Neutrophil (primary cell): ENCODE data around the gene SYNE3.
A peak's percentile ranks its signal among the peaks of the same experiment; 100 is the strongest.

Experiments used
- H3K27ac ChIP-seq: fragments of 200-600 bp; sonication (generic); 2 replicates; pipeline ENCODE4 v1.5.1; 2016; ENCODE audit warnings: mild to moderate bottlenecking, moderate library complexity
- H3K27me3 ChIP-seq: fragments of 200-600 bp; sonication (generic); 2 replicates; pipeline ENCODE4 v1.6.0; 2016; ENCODE audit warnings: mild to moderate bottlenecking
- H3K36me3 ChIP-seq: fragments of 200-600 bp; sonication (generic); 2 replicates; pipeline ENCODE4 v1.5.1; 2017
- H3K4me1 ChIP-seq, 2 experiments: fragments of 200-600 bp in 1 of 2; sonication (generic) in 1 of 2; 1 replicate in 1 of 2; 2 replicates in 1 of 2; pipeline versions ENCODE4 v1.5.1 to v1.6.1; 2013 to 2016; ENCODE audit warnings: low read depth in 1 of 2, low read length in 1 of 2, mild to moderate bottlenecking in 1 of 2, moderate library complexity in 1 of 2; ENCODE audit not compliant: control insufficient read depth in 1 of 2, insufficient read depth in 1 of 2
- H3K4me3 ChIP-seq, 2 experiments: fragments of 200-600 bp in 1 of 2; sonication (generic) in 1 of 2; 1 replicate in 1 of 2; 2 replicates in 1 of 2; pipeline ENCODE4 v1.5.1; 2013 to 2016; ENCODE audit warnings: low read depth in 1 of 2, low read length in 1 of 2, mild to moderate bottlenecking in 1 of 2, moderate library complexity in 1 of 2
- H3K9me3 ChIP-seq: fragments of 200-600 bp; sonication (generic); 2 replicates; pipeline ENCODE4 v1.5.1; 2016
- CTCF ChIP-seq: fragments of 200-600 bp; sonication (generic); IDR thresholded peaks from 2 replicates; pipeline ENCODE4 v1.5.1; 2016; ENCODE audit warnings: antibody characterized with exemption

Gene SYNE3

GRCh38 chr14:95504135-95505029 lies 12.1 kb downstream of the SYNE3 start:
- no peak for TF ChIP-seq CTCF
- Histone ChIP-seq H3K27ac (peak overlapping the region; percentile 15), H3K36me3 (peaks cover 12% of the 10 kb centered on the region), H3K4me3 (no peak overlapping the region), H3K4me1 (peaks cover 45 to 52% of the 10 kb centered on the region in 2 experiments), H3K27me3 (no peaks in the 10 kb centered on the region), H3K9me3 (no peaks in the 10 kb centered on the region)

DNA sequence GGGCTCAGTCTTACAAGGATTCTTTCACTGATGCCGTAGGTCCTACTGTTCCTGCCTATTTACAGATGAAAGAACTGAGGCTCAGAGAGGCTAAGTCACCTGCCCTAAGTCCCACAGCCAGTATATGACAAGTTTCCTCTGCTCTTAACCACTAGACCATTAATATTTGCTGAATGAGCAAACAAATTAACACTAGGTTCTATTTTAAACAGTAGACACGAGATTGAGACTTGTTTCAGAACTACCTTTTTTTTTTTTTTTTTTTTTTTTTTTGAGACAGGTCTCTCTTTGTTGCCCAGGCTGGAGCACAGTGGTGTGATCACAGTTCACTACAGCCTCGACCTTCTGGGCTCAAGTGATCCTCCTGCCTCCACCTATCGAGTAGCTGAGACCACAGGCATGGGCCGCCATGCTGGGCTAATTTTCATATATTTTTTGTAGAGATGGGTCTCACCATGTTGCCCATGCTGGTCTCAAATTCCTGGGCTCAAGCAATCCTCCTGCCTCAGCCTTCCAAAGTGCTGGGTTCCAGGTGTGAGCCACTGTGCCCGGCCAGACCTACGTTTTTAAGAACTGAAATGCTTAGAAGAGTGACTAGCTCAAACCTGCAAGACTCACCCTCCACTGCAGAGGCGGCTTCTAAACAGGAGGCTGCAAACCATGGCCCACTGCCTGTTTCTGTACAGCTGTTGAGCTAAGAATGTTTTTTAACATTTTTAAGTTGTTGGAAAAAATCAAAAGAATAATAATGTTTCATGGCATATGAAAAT lies 12.9 kb downstream of the SYNE3 start:
- Histone ChIP-seq H3K27ac (peak overlapping the region; percentile 73), H3K27me3 (no peaks in the 10 kb centered on the region), H3K4me1 (peaks cover 45 to 52% of the 10 kb centered on the region in 2 experiments), H3K36me3 (peaks cover 12% of the 10 kb centered on the region), H3K4me3 (no peak overlapping the region), H3K9me3 (no peaks in the 10 kb centered on the region)
- no peak for TF ChIP-seq CTCF

DNA sequence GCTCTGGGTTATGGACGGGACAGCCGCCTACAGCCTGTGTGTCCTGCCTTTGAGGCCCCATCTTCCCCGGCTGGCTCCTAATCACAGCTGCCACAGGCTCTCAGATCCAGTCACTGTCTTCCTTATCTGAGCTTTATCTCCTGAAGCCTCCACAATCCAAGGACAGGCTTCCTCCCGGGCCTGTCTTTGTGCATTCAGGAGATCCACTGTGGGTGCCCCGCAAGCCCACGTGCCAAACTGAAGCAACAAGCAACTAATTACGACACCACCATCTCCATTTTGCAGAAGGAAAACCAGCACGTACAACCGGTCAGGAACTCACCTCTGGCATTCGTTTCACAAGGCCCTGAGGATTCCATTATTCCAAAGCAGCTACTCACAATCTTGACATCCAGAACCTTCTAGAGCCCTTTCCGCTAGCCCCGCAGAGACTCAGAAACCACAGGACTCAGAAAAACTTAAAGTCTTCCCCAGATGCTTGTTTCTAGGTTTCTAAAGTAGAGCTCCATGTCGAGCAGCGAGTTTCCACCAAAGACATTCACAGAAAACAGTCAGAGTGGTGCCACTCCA lies 14.0 kb downstream of the SYNE3 start:
- Histone ChIP-seq H3K9me3 (no peaks in the 10 kb centered on the region), H3K4me1 (peaks cover 38 to 45% of the 10 kb centered on the region in 2 experiments), H3K36me3 (peaks cover 12% of the 10 kb centered on the region), H3K4me3 (peak overlapping the region; percentile 13 to 20), H3K27ac (peak overlapping the region; percentile 73), H3K27me3 (no peaks in the 10 kb centered on the region)
- no peak for TF ChIP-seq CTCF

GRCh38 chr14:95500772-95501401 lies 15.6 kb downstream of the SYNE3 start:
- H3K36me3 ChIP-seq = peaks cover 12% of the 10 kb centered on the region
- H3K27me3 ChIP-seq = no peaks in the 10 kb centered on the region
- H3K4me1 ChIP-seq = peaks cover 37 to 42% of the 10 kb centered on the region in 2 experiments
- H3K4me3 ChIP-seq = no peak overlapping the region
- H3K9me3 ChIP-seq = no peaks in the 10 kb centered on the region
- no peak overlapping the region for H3K27ac ChIP-seq
- no peak for TF ChIP-seq CTCF

- no peaks in the 10 kb centered on the region for H3K9me3 ChIP-seq
- H3K36me3 ChIP-seq = peaks cover 12% of the 10 kb centered on the region
- H3K4me3 ChIP-seq = no peak overlapping the region
- no peak overlapping the region for H3K27ac ChIP-seq
- H3K4me1 ChIP-seq = peaks cover 43 to 46% of the 10 kb centered on the region in 2 experiments
- no peak for TF ChIP-seq CTCF
- H3K27me3 ChIP-seq = no peaks in the 10 kb centered on the region
These were observed 16.2 kb downstream of the SYNE3 start for GRCh38 chr14:95500201-95500681.
